ENCODE data around the gene ZNF429.

Gene ZNF429

GRCh38 chr19:21505459-21506451 is at the start of gene ZNF429:
Gene ZNF429 (plus strand): TSS chr19:21505602. CDS start chr19:21505772, 170 bp downstream.
- TF ChIP-seq, protein P1, sequence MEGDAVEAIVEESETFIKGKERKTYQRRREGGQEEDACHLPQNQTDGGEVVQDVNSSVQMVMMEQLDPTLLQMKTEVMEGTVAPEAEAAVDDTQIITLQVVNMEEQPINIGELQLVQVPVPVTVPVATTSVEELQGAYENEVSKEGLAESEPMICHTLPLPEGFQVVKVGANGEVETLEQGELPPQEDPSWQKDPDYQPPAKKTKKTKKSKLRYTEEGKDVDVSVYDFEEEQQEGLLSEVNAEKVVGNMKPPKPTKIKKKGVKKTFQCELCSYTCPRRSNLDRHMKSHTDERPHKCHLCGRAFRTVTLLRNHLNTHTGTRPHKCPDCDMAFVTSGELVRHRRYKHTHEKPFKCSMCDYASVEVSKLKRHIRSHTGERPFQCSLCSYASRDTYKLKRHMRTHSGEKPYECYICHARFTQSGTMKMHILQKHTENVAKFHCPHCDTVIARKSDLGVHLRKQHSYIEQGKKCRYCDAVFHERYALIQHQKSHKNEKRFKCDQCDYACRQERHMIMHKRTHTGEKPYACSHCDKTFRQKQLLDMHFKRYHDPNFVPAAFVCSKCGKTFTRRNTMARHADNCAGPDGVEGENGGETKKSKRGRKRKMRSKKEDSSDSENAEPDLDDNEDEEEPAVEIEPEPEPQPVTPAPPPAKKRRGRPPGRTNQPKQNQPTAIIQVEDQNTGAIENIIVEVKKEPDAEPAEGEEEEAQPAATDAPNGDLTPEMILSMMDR (IDR thresholded peaks at IDR 0.05; ENCODE audit: low read depth, low read length, missing control alignments) = no peak
- DNase-seq = peak; percentile 96
- Histone ChIP-seq H3K4me3 (ENCODE audit: low read depth, low read length) (peak within 1 kb of the TSS; percentile 71), H3K27me3 (replicated peaks) (no peaks in the 10 kb centered on the region), H3K36me3 (replicated peaks) (no peaks in the 10 kb centered on the region), H3K27ac (peak within 1 kb of the TSS; percentile 94)
- in situ Hi-C loops (cut with HindIII; ENCODE audit: low pct_ligation_motif_present, low sequenced_read_pairs) = no loop called here

DNA sequence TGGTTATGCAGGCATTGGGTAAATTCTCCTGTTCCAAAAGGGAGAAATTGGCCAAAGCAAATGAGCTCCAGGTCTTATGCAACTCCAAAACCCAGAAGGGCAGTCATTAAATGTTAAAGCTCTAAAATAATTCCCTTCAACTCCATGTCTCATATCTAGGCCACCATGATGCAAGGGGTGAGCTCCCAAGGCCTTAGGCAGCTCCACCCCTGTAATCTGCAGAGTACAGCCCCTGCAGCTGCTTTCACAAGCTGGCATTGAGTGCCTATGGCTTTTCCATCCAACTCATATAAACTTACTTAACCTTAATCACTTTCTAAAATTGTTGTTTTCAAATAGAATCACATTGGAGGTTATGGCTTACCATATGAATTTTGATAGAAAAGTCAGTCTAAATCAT is 44.7 kb upstream of the ZNF429 start:
- Histone ChIP-seq H3K27me3 (replicated peaks) (no peaks in the 10 kb centered on the region), H3K36me3 (replicated peaks) (no peaks in the 10 kb centered on the region), H3K27ac (no peak overlapping the region), H3K4me3 (ENCODE audit: low read depth, low read length) (no peak overlapping the region)
- in situ Hi-C loops (cut with HindIII; ENCODE audit: low pct_ligation_motif_present, low sequenced_read_pairs) = no loop called here
- no peak for DNase-seq
- TF ChIP-seq, protein P1 (IDR thresholded peaks at IDR 0.05; ENCODE audit: low read depth, low read length, missing control alignments) = no peak

DNA sequence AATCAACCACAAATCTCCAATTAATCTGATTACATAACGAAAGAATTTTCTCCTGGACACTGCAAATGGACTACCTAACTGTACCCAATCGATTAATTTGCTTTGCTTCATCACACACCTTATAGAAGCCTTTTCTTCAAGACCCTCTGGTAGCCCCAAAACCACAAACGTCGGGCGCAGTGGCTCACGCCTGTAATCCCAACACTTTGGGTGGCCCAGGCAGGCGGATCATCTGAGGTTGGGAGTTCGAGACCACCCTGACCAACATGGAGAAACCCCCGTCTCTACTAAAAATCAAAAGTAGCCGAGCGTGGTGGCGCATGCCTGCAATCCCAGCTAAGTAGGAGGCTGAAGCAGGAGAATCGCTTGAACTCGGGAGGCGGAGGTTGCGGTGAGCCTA is 42.9 kb upstream of the ZNF429 start:
- in situ Hi-C loops (cut with HindIII; ENCODE audit: low pct_ligation_motif_present, low sequenced_read_pairs) = no loop called here

GRCh38 chr19:21463449-21464105 is 41.8 kb upstream of the ZNF429 start:
- in situ Hi-C loops (cut with HindIII; ENCODE audit: low pct_ligation_motif_present, low sequenced_read_pairs) = no loop called here
- TF ChIP-seq, protein P1 (IDR thresholded peaks at IDR 0.05; ENCODE audit: low read depth, low read length, missing control alignments) = no peak
- Histone ChIP-seq H3K4me3 (ENCODE audit: low read depth, low read length) (peak overlapping the region; percentile 35), H3K36me3 (replicated peaks) (no peaks in the 10 kb centered on the region), H3K27me3 (replicated peaks) (no peaks in the 10 kb centered on the region), H3K27ac (no peak overlapping the region)
- no peak for DNase-seq

More for the DNA sequence above, 42.9 kb upstream of the ZNF429 start:
- TF ChIP-seq, protein P1 (IDR thresholded peaks at IDR 0.05; ENCODE audit: low read depth, low read length, missing control alignments) = no peak
- no peaks in the 10 kb centered on the region for H3K36me3 ChIP-seq (replicated peaks)
- H3K4me3 ChIP-seq (ENCODE audit: low read depth, low read length) = no peak overlapping the region
- no peaks in the 10 kb centered on the region for H3K27me3 ChIP-seq (replicated peaks)
- H3K27ac ChIP-seq = no peak overlapping the region
- DNase-seq = no peak

DNA sequence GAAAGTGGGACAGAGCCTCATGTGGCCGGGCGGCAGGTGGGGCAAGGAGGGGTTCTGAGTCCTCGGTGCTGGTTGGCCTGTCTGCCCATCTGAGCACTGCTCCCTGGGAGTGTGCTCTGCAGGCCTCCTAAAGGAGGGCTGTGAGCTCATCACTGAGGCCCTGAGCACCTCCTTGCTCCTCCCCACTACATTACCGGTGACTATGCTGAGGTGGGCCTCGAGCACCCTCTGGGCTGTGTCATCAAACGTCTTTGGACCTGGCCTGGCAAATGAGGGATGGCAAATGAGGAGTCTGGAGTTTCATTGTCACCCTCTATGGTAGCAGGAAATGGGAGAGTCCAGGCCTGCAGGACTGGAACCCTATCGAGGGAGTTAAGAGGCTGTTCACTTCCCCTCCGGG is 38.8 kb upstream of the ZNF429 start:
- in situ Hi-C loops (cut with HindIII; ENCODE audit: low pct_ligation_motif_present, low sequenced_read_pairs) = no loop called here
- Histone ChIP-seq H3K27ac (no peak overlapping the region), H3K4me3 (ENCODE audit: low read depth, low read length) (no peak overlapping the region), H3K36me3 (replicated peaks) (no peaks in the 10 kb centered on the region), H3K27me3 (replicated peaks) (no peaks in the 10 kb centered on the region)
- no peak for DNase-seq
- TF ChIP-seq, protein P1 (IDR thresholded peaks at IDR 0.05; ENCODE audit: low read depth, low read length, missing control alignments) = no peak
